ENCODE results near the gene EPAS1. TPM values are rescaled to one million over a fixed set of nuclear protein-coding genes. Genes with fewer than 3 reads are reported as not detected.

The EPAS1 gene
- total and polyA plus RNA-seq, 9 of the 15 experiments (the other 6 are each of a cell fraction or from before 2014, with no cell fraction given) = 0.25 to 11.2 (median 4.1) TPM

GRCh38 chr2:46428911-46429436, 131.8 kb downstream of the EPAS1 start (continued):
- TF ChIP-seq ZNF431 (CRISPR knock-in tag; IDR thresholded peaks at IDR 0.05) (no peak), MYBL2 (IDR thresholded peaks at IDR 0.05; ENCODE audit: low read depth) (no peak), MYBL2 (CRISPR knock-in tag; IDR thresholded peaks at IDR 0.05; ENCODE audit: borderline replicate concordance) (no peak), YBX1 (IDR thresholded peaks at IDR 0.05) (no peak), STAT5B (CRISPR knock-in tag; IDR thresholded peaks at IDR 0.05) (no peak), EP400 (IDR thresholded peaks at IDR 0.05) (peak; percentile 91), CEBPB (tag; IDR thresholded peaks at IDR 0.05) (peak; percentile 86), ZNF143 (CRISPR knock-in tag; IDR thresholded peaks at IDR 0.05) (no peak), MXI1 (IDR thresholded peaks at IDR 0.05; ENCODE audit: low read depth, low read length) (no peak), RERE (CRISPR knock-in tag; IDR thresholded peaks at IDR 0.05; ENCODE audit: borderline replicate concordance) (no peak), MTA1 (IDR thresholded peaks at IDR 0.05; ENCODE audit: borderline replicate concordance) (no peak), LEF1 (IDR thresholded peaks at IDR 0.05) (no peak), ILK (tag; IDR thresholded peaks at IDR 0.05; ENCODE audit: borderline replicate concordance, low read depth) (no peak), MBD2 (IDR thresholded peaks at IDR 0.05; ENCODE audit: borderline replicate concordance, low read depth) (peak; percentile 39; the same call in 1 of the 2 replicates)
- TF ChIP-seq, protein P1, sequence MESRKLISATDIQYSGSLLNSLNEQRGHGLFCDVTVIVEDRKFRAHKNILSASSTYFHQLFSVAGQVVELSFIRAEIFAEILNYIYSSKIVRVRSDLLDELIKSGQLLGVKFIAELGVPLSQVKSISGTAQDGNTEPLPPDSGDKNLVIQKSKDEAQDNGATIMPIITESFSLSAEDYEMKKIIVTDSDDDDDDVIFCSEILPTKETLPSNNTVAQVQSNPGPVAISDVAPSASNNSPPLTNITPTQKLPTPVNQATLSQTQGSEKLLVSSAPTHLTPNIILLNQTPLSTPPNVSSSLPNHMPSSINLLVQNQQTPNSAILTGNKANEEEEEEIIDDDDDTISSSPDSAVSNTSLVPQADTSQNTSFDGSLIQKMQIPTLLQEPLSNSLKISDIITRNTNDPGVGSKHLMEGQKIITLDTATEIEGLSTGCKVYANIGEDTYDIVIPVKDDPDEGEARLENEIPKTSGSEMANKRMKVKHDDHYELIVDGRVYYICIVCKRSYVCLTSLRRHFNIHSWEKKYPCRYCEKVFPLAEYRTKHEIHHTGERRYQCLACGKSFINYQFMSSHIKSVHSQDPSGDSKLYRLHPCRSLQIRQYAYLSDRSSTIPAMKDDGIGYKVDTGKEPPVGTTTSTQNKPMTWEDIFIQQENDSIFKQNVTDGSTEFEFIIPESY (CRISPR knock-in tag; IDR thresholded peaks at IDR 0.05) = no peak
- TF ChIP-seq, protein P2, sequence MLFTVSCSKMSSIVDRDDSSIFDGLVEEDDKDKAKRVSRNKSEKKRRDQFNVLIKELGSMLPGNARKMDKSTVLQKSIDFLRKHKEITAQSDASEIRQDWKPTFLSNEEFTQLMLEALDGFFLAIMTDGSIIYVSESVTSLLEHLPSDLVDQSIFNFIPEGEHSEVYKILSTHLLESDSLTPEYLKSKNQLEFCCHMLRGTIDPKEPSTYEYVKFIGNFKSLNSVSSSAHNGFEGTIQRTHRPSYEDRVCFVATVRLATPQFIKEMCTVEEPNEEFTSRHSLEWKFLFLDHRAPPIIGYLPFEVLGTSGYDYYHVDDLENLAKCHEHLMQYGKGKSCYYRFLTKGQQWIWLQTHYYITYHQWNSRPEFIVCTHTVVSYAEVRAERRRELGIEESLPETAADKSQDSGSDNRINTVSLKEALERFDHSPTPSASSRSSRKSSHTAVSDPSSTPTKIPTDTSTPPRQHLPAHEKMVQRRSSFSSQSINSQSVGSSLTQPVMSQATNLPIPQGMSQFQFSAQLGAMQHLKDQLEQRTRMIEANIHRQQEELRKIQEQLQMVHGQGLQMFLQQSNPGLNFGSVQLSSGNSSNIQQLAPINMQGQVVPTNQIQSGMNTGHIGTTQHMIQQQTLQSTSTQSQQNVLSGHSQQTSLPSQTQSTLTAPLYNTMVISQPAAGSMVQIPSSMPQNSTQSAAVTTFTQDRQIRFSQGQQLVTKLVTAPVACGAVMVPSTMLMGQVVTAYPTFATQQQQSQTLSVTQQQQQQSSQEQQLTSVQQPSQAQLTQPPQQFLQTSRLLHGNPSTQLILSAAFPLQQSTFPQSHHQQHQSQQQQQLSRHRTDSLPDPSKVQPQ (CRISPR knock-in tag; IDR thresholded peaks at IDR 0.05; ENCODE audit: borderline replicate concordance) = no peak
- TF ChIP-seq, protein P3, sequence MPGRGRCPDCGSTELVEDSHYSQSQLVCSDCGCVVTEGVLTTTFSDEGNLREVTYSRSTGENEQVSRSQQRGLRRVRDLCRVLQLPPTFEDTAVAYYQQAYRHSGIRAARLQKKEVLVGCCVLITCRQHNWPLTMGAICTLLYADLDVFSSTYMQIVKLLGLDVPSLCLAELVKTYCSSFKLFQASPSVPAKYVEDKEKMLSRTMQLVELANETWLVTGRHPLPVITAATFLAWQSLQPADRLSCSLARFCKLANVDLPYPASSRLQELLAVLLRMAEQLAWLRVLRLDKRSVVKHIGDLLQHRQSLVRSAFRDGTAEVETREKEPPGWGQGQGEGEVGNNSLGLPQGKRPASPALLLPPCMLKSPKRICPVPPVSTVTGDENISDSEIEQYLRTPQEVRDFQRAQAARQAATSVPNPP (IDR thresholded peaks at IDR 0.05; ENCODE audit: borderline replicate concordance, insufficient read depth, insufficient read length) = no peak
